ENCODE measurements around the gene BCKDHA. TPM values are rescaled to one million over a fixed set of nuclear protein-coding genes. Genes with fewer than 3 reads are reported as not detected.

The BCKDHA gene
- total RNA-seq, 4 donors from 2014 or later: 80.8 to 115 (median 84.1) TPM

DNA sequence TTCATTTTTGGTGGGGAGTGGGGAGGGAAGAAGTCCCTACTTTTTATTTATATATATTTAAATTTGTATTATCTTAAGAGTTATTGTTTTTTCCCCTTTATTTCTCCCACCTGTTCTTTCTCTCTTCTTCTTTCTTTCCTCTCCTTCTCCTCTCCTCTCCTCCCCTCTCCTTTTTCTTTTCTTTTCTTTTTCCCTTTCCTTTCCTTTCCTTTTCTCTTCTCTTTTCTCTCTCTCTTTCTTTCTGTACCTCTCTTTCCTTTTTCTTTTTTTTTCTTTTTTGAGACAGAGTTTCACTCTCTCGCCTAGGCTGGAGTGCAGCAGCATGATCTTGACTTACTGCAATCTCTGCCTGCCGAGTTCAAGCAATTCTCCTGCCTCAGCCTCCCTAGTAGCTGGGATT lies 1.9 kb downstream of the BCKDHA start:
- no peak for DNase-seq
- no peaks in the 10 kb centered on the region for H3K27me3 ChIP-seq
- H3K9me3 ChIP-seq: no peaks in the 10 kb centered on the region
- peaks cover 33 to 35% of the 10 kb centered on the region in 2 donors for H3K4me1 ChIP-seq
- TF ChIP-seq CTCF (IDR thresholded peaks at IDR 0.05 in 4 of 5, conservative IDR thresholded peaks at IDR 0.05 in 1 of 5) (no peak), POLR2A (IDR thresholded peaks at IDR 0.05) (no peak)
- no peaks in the 10 kb centered on the region for H3K36me3 ChIP-seq
- in situ Hi-C loops (cut with MboI; ENCODE audit: low sequenced_read_pairs in 4 of 4) (no loop called here), intact Hi-C loops (cut with DNase I; ENCODE audit: low total_unique reads) (loop anchor here (2.0 kb wide), 1 partner anchor 15 kb away; no protein-coding TSS in a partner anchor)
- H3K4me3 ChIP-seq: no peak overlapping the region
- ATAC-seq: no peak
- H3K27ac ChIP-seq: no peak overlapping the region

DNA sequence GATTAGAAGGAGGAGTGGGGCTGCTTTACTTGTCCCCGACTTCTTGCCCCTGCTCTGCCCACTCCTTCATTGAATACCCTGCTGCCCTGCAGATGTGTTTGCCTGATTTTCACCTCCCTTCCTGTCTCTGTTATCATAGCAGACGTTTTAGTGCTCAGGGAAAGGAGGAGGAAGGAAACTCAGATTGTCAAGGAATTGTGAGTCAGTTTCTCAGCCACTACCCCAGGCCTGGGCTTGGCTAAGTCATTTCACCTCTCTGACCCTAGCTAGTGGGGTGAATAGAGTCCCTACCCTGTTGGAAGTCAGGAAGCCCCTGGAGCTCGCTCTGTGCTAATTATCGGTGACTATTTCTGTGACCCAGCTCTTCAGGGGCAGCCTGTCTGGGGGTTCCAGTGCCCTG lies 3.9 kb downstream of the BCKDHA start:
- TF ChIP-seq CTCF (IDR thresholded peaks at IDR 0.05 in 4 of 5, conservative IDR thresholded peaks at IDR 0.05 in 1 of 5) (no peak), POLR2A (IDR thresholded peaks at IDR 0.05) (no peak)
- in situ Hi-C loops (cut with MboI; ENCODE audit: low sequenced_read_pairs in 4 of 4): no loop called here
- Histone ChIP-seq H3K36me3 (no peaks in the 10 kb centered on the region), H3K4me3 (no peak overlapping the region), H3K27ac (peak overlapping the region in 2 of 4 donors; percentile 3 to 49), H3K9me3 (no peaks in the 10 kb centered on the region), H3K4me1 (peaks cover 28 to 32% of the 10 kb centered on the region in 2 donors), H3K27me3 (no peaks in the 10 kb centered on the region)
- intact Hi-C loops (cut with DNase I; ENCODE audit: low total_unique reads): no loop called here
- ATAC-seq (no peak), DNase-seq (no peak)

DNA sequence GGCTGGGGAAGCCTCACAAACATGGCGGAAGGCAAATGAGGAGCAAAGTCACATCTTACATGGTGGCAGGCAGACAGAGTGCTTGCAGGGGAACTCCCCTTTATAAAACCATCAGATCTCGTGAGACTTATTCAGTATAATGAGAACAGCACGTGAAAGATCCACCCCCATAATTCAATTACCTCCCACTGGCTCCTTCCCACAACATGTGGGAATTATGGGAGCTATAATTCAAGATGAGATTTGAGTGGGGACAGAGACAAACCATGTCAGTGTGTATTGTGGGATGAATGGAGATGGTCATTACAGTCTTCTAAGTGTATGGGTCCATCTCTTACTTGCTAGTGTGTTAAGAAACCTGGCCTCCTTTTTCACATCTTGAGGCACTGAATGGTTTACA lies 4.4 kb downstream of the BCKDHA start:
- H3K27ac ChIP-seq: peak overlapping the region in 2 of 4 donors; percentile 3 to 49
- ATAC-seq: no peak
- H3K36me3 ChIP-seq: no peaks in the 10 kb centered on the region
- no peaks in the 10 kb centered on the region for H3K27me3 ChIP-seq
- intact Hi-C loops (cut with DNase I; ENCODE audit: low total_unique reads) (no loop called here), in situ Hi-C loops (cut with MboI; ENCODE audit: low sequenced_read_pairs in 4 of 4) (no loop called here)
- H3K9me3 ChIP-seq: no peaks in the 10 kb centered on the region
- no peak overlapping the region for H3K4me3 ChIP-seq
- H3K4me1 ChIP-seq: peaks cover 27% of the 10 kb centered on the region in 2 donors
- no peak for TF ChIP-seq CTCF (IDR thresholded peaks at IDR 0.05 in 4 of 5, conservative IDR thresholded peaks at IDR 0.05 in 1 of 5)
- TF ChIP-seq POLR2A (IDR thresholded peaks at IDR 0.05): no peak
- DNase-seq: no peak

GRCh38 chr19:41403181-41403970 lies 5.8 kb downstream of the BCKDHA start:
- Histone ChIP-seq H3K4me1 (peaks cover 25 to 37% of the 10 kb centered on the region in 2 donors), H3K9me3 (no peaks in the 10 kb centered on the region), H3K27me3 (no peaks in the 10 kb centered on the region), H3K4me3 (no peak overlapping the region), H3K36me3 (no peaks in the 10 kb centered on the region), H3K27ac (peak overlapping the region; percentile 11 to 39 (median 20))
- ATAC-seq: no peak
- intact Hi-C loops (cut with DNase I; ENCODE audit: low total_unique reads): no loop called here
- in situ Hi-C loops (cut with MboI; ENCODE audit: low sequenced_read_pairs in 4 of 4): no loop called here
- no peak for DNase-seq
- TF ChIP-seq POLR2A (IDR thresholded peaks at IDR 0.05): no peak
- TF ChIP-seq CTCF (IDR thresholded peaks at IDR 0.05 in 4 of 5, conservative IDR thresholded peaks at IDR 0.05 in 1 of 5): no peak

All from gastrocnemius medialis (tissue), 4 donors.